T-helper 9 cell (primary cell): ENCODE measurements around the gene CDH3.

Source experiments
- DNase-seq: peaks from one replicate; pipeline ENCODE4 v3.0.0-alpha.2; 2020

Gene CDH3

DNA sequence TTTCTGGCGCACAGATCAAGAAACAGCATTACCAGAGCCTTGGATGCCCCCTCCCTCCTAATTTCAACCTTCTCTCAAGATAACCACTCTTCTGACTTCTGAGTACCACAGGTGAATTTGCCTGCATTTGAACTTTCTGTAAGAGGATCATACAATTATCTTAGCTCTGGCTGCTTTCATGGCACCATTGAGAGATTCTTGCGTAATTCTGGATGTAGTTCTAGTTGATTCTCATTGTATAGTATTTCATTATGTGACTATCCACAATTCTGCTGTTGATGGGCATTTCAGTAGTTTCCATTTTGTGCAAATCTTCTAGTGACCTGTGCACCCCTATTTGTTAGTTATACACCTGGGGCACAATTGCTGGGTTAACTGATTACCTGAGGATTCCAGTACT is 7.5 kb downstream of the CDH3 start:
- no peak for DNase-seq

DNA sequence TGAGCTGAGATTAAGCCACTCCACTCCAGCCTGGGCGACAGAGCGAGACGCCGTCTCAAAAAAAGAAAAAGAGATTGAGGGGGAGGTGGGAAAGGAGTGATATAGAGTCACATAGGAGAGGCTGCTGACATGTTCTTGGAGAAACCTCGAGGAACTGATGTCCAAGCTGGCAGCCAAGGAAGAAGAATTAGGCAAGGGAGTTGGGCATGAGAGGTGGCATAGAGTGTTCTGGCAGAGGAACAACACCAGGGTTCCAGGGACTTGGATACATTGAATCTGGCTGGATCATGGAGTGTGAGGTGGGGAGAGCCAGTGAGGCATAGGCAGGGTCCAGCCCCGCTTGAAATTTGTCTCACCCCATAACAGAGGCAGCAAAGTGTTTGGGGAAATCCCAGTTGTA is 10.7 kb downstream of the CDH3 start:
- DNase-seq: no peak

DNA sequence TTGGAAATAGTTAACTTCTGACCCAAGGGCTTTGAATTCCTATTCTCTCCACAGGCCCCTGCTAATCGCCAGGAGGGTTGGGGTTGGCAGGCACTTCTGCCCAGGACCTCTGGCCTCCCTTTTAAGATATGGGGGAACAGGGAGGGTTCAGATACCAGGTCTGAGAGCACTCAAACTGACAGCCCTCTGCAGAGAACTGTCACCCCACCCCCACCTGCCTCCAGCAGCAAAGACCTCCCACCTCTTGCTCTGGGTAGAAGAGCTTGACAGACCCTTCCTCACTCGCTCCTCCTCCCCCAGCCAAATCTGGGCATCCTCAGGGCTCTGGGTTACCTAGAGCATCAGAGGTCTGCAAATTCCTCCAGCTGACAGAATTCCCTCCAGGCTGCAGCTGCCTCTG is 11.6 kb downstream of the CDH3 start:
- no peak for DNase-seq

DNA sequence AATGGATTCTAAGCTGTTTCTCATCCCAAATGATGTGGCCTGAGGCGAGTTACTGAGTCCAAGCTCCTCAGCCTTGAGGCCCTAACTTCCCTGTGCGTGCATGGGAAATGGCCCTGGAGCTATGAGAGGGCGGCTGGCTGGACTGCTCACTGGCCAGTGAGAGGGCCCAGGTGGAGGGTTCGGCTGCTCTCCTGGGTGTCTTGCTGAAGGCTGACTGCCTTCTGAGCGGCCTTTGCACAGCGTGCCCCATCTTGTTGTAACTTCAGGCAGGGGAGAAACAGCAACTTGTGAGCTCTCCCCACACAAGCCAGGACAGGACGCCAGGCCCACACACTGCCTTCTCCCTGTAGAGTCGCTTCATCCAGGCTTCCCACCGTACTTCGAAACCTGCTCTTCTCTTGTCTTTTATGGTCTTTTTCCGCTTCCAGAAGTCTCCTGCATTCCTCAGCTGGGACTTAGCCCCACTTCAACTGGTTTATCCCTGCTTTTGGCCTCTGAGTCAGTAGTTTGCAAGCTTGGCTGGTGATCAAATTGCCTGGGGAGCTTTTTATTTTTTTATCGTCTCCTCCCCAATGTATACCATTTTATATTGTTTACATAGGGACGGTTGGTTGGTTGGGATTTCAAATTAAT is 13.3 kb downstream of the CDH3 start:
- no peak for DNase-seq

DNA sequence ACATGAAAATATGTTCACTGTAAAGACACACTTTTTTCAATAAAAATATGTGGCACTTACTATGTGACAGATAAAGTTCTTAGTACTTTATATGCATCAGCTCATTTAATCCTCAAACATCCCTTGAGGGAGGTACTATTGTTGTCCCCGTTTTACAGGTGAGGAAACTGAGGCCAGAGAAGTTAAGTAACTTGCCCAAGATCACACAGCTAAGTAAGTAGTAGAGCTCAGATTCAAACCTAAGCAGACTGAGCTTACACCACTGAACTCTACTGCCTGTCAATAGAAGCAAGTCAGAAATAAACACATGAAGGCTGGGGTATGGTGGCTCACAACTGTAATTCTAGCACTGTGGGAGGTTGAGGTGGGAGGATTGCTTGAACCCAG is 13.9 kb downstream of the CDH3 start:
- DNase-seq: no peak

DNA sequence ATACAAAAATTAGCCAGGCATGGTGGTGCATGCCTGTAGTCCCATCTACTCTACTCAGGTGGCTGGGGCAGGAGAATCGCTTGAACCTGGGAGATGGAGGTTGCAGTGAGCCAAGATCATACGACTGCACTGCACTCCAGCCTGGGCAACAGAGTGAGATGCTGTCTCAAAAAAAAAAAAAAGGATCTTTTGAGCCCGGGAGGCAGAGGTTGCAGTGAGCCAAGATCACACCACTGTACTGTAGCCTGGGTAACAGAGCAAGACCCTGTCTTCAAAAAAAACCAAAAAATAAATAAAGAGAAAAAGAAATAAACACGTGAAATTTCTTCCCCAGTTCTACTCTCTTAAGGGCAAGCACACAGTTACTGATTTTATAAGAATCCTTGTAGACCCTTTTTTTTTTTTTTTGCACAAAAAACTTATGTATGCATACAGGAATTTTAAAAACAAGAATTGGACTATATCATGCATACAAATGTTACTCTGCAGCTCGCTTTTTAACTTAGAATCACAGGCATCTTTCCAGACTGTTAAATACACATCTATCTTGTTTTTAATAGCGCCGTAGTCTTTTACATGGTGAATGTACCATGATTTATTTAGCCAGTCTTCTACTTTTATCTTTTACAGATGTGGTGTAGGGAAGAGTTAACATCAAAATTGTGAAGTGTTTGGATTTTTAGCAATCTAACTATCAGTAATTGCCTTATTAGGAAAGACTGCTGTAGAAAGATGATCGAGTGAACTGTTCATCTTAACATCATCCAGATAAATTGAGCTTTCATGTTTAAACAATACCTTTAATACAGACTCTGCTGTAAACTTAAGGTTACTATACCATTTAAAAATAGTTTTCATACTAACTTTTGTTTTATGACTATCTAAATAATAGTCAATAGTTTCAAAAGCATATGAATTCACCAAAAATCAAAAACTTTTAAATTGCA is 14.6 kb downstream of the CDH3 start:
- DNase-seq: no peak

DNA sequence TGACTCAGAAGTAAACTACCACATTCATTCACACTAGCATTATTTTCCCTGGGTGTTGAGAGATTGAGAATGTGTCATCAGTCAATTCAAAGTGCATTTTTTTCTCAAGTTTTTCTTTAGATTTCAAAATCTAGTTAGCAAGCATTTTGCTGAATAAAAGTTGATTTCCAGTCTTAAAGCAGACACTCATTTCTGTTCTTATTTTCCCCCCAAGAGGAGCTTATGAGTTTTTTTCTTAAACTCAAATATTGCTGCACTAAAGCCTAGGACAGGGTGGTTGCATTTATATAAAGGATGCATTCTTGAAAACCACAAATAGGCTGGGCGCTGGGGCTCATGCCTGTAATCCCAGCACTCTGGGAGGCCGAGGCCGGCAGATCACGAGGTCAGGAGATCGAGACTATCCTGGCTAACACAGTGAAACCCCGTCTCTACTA is 15.3 kb downstream of the CDH3 start:
- no peak for DNase-seq

DNA sequence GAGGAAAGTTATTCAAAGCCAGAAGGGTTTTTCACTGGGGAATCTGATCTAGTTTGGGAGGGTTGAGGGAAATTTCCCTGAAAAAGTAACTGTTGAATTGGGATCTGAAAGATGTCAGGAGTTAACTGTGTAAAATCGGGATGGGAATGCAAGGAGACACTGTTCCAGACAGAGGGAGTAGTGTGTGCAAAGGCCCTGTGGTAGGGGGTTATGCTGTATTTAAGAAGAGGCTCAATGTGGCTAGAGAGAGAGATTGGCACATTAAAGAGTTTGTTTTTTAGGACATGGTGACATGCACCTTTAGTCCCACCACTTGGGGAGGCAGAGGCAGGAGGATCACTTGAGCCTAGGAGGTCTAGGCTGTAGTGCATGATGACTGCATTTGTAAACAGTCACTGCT is 16.9 kb downstream of the CDH3 start:
- DNase-seq: no peak

DNA sequence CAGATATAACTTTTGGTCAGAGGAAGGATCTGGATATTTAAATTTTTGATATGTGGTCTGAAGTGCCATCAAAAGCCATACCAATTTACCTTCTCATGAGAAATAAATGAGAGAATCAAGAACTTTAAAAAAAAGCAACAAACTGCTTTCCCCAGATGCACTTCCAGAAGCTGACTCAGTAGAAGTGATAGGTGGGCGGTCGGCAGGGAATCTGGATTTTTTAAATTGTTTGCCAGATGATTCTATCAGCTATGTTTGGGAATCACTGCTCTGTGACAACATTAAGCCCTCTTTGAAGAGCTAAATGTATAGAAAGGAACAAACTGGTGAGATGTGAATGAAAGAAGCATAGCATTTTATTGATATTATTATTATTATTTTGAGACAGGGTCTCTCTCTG is 19.2 kb downstream of the CDH3 start:
- no peak for DNase-seq

DNA sequence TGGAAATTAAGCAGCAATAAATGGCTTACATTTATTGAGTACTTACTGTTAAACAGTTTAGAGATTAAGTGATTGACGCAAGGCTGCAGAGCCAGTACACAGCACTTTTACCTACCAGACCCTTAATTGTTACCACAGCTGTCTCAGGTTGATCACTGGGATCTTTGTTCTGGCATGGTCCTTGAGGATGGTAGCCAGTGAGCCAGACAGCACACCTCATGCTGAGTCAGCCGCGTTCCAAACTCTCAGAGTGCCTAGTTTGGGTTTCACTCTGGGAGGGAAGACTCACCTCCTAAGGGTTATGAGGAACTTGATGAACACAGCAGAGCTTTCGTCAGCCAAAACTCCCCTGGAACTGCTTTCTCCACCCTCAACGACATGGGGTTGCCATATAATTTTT is 20.4 kb downstream of the CDH3 start:
- DNase-seq: no peak

DNA sequence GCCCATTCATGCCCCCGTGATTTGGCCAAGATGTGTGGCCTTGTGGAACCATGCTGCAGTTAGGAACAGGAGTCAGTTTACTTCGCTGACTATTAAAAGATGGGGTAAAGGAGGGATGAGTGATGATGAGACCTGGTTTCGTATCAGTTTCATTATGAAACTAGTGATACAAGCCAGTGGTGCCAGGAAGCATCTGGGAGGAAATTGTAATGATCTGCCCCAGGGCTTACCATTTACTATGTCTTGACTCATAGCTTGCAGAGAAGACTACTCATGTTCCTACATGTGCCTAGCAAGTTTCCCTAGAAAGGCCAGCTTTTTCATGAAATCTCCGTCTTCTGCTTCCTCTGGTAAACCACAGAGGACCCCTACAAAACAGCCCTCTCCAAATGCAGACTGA is 23.2 kb downstream of the CDH3 start:
- DNase-seq: no peak

DNA sequence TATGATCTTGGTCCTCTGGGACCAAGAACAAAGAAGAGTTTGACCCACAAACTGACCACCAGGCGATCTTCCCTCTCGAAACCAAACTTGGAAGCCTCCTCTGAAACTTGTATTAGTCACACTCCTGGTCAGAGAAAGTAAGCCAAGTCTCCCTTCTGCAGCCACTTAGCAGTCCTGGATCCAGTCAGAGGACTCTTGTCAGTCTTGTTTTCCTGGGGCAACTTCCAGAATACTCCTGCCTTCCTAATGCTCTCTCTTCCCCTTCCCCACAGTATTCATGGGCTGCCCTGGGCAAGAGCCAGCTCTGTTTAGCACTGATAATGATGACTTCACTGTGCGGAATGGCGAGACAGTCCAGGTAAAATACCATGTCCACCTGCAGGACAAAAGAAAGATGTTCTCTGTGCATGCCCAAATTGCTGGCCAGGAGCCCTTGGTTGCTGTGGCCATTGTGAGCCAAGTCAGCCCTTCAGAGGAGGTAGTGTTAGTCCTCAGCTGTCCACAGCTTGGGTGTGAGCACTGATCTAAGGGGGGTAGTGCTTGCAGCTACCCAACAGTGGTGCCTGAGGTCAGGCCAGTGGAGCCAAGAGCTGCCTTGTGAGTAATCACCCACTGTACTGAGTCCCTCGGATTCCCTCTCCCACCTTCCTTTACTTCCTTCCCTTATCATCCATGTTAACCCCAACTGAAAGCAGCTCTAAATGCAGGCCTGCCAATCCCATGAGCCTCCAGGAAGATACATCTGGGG is 31.2 kb downstream of the CDH3 start:
- no peak for DNase-seq

DNA sequence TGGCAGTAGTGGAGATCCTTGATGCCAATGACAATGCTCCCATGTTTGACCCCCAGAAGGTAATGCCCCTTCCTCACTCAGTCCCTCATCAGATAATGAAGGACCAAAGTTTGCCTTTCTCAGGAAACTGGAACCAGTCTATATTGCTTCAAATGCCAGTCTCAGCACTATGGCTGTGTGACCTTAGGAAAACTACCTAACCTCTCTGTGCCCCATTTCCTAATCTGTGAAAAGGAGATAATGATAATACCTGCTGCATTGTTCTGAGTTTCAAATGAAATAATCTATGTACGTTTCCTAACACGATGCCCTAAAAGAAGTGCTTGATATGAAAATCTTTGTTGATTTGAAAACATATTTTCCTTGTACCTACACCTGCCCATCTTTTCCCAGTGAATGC is 35.9 kb downstream of the CDH3 start:
- DNase-seq: no peak

DNA sequence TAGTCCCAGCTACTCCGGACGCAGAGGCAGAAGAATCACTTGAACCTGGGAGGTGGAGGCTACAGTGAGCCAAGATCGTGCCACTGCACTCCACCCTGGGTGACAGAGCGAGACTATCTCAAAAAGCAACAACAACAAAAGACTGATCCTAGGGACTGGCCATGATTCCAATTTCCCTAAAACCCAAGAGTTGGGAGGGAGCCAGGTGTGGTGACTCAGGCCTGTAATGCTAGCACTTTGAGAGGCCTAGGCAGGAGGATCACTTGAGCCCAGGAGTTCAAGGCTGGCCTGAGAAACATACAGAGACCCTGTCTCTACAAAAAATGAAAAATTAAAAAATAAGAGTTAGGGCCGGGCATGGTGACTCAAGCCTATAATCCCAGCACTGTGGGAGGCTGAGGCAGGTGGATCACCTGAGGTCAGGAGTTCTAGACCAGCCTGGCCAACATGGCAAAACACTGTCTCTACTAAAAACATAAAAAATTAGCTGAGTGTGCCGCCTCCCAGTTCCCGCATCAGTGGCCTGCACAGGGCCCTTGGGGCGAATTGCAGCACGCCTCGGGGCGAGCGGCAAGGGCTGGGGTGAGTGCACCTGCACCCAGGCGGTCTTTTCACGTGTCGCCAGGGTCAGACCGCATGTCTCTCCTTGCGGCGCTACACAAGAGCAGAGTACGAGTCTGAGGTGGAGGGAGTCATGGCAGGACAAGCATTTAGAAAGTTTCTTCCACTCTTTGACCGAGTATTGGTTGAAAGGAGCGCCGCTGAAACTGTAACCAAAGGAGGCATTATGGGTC is 40.8 kb downstream of the CDH3 start:
- DNase-seq: no peak

DNA sequence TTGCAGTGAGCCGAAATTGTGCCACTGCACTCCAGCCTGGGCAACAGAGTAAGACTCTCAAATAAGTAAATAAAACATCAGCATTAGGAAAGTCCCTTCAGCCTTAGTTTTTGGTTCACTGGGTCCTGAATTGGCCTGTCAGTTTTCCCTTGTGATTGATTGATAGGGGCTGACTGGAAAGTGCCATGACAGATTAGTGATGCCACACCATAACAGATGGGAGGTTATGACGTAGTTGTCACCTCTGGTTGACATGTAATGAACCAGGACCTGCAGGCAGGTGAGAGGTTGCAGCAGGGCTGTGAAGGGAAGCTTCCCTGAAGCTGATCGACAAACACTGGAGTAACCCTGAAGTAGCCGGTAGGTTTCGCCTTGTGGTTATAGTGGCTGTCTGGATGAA is 41.8 kb downstream of the CDH3 start:
- DNase-seq: no peak

DNA sequence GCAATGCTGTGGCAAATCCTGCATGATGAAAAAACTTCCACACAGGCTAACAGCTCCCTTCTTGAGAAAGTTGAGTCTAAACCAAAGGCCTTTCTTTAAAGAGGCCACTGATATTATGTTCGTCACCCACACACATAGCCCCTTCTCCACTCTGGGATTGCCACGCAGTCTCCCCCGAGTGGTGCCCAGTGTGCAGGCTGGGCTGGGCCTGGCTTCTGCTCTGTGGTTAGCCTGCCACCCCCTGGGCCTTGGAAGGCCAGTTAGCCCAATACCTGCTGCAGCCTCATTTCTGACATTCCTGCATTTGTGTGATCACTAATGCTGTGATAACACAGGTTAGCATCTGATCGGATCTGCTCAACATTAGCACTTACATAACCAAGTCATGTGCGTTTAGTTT is 44.8 kb downstream of the CDH3 start:
- no peak for DNase-seq

DNA sequence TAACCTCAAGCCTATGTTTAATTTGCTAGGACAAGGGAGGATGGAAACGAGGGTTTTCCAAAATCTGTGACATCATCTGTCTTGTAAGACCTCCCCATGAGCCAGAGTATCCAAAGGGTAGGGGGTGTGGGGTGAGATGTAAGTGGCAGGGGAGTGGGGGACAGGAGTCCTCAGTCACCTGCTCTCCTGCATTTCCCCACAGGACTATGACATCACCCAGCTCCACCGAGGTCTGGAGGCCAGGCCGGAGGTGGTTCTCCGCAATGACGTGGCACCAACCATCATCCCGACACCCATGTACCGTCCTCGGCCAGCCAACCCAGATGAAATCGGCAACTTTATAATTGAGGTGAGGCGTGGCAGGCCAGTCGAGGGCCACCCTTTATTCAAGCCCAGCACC is 50.5 kb downstream of the CDH3 start:
- DNase-seq: no peak

DNA sequence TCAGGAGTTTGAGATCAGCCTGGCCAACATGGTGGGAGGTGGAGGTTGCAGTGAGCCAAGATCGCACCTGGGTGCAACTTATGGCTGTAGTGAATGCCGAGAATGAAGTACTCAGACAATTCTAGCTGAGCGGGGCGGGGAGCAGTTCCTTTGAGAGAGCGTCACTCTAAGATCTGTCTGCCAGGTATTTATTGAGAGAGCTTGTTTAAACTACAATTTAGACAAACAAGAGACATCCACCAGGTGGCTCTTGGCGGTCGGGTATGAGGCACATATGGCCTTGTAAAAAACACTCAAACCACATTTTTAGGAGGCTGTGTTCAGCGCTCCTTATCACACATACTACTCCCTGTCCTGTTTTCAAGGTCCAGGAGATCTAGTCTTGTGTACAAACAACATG is 51.4 kb downstream of the CDH3 start:
- no peak for DNase-seq

DNA sequence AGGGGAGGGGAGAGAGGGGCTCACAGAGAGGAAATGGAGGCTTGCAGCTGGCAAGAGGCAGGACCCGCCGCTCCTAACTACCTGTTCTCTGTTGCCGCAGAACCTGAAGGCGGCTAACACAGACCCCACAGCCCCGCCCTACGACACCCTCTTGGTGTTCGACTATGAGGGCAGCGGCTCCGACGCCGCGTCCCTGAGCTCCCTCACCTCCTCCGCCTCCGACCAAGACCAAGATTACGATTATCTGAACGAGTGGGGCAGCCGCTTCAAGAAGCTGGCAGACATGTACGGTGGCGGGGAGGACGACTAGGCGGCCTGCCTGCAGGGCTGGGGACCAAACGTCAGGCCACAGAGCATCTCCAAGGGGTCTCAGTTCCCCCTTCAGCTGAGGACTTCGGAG is 53.0 kb downstream of the CDH3 start:
- DNase-seq: no peak

DNA sequence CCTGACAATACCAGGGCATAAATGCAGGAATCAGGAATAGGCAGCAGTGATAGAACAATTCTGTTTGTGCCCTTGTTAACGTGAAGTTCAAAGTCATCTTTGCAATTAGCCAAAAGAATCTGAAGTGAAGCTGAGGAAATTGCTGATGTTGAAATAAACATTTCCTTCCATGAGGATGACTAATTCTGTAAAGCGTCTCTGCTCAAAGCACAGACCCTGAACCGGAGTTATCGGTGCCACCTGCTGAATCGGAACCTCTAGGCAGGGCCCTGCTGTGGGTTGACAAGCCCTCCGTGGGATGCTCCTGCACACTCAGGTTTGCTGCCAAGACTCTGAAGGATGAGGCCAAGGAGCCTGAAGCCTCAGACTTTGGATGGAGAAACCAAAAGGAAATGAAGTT is 55.0 kb downstream of the CDH3 start:
- DNase-seq: no peak

DNA sequence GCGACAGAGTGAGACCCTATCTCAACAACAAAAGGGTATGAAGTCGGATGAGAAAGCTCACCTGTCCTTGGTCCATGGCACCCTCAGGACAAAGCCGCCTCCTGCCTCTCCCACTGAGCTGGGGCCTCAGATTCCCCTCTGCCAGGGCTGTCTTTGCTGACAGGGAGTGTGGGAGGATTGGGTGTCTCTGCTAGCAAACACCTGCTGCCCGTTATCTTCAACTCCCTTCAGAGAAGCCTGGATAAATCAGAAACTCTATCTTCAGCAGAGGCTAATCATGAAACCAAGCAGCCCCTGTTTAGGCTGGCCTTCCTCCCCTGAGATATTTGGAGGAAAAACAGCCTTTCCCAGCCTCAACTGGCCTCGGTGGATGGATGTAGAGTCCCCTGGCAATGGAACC is 55.7 kb downstream of the CDH3 start:
- DNase-seq: no peak

DNA sequence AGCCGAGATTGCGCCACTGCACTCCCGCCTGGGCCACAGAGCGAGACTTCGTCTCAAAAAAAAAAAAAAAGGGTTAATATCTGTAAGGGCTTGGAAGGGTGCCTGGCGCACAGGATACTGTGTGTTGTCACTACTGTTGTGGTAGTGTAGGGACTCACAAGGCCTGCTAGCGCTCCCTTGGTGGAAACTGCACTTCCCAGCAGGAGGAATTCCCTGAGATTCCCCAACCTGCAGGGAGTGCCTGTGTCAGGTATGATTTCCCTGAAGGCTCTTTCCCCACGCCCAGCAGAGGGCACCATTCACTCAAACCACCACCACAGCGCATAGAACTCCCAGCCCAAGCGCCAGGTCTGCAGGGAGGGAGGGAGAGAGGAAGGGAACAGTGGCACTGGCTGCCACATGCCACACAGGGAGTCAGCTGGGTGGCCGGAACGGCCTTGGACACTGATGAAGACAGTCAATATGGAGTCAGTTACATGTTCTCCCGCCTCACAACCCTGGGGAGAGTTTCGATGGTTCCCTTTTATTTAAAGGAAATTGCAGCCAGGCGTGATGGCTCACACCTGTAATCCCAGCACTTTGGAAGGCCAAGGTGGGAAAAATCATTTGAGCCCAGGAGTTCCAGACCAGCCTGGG is 59.2 kb downstream of the CDH3 start:
- DNase-seq: peak; percentile 31
